Hippocampal formation (tissue), 2 donors: ENCODE measurements around the gene LILRB2.
"Not testable (repeated sequence)": the region's sequence is repeated elsewhere in the genome, so short reads cannot be mapped to it uniquely, and the experiment has no call there.

Experiments used
- DNase-seq, 2 donors: peaks; one replicate each; lab custom pipeline; 2025; lab: John Stamatoyannopoulos, UW

The LILRB2 gene

DNA sequence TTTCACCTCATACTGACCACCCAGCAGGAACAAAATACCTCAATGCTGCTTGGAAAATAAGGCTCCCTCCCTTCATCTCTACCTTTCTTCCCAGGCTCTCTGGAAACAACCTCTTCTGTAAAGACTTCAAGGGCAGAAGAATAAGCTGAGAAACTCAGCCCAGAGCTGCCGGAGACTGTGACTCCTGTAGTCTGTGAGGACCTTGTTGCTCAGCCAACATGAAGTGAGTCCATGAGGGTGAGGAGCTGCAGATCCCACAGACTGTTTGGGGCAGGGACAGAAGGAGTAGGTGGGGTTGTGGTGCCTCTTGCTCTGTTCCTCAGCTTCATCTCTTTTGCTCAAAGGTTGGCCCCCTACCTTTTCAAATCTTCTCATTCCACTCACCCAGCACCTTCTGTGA, 24.2 kb upstream of the LILRB2 start:
- no peak for DNase-seq

DNA sequence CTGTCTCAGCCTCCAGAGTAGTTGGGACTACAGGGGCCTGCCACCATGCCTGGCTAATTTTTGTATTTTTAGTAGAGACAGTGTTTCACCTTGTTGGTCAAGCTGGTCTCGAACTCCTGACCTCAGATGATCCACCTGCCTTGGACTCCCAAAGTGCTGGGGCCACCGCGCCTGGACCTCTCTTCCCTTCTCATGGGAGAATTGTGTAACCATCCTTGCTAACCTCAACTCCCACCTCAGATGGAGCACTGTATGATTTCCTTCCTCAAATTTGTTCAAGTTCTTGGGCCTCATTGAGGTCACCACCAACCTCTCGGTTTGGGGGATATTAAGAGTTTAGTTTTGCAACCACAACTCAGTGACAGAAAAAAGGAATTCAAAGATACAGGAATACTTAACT, 21.3 kb upstream of the LILRB2 start:
- DNase-seq, result no peak

DNA sequence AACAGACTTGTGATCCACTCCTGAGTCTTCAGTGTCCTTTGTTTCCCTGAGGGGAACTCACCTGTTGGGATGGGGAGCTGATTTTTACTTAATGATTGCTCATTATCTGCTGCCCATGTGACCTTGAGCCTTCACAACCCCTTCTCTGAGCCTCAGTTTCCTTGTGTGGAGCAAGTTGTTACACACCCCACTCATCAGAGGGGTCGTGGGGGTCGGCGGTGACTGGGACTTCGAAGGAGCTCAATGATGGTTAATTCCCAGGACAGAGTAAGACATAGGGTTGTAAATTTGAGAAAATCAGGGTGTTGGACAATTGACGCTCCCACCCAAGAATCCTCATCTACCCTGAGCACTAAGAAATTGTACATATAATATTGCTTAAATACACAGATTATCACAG, 18.6 kb upstream of the LILRB2 start:
- DNase-seq, result no peak

DNA sequence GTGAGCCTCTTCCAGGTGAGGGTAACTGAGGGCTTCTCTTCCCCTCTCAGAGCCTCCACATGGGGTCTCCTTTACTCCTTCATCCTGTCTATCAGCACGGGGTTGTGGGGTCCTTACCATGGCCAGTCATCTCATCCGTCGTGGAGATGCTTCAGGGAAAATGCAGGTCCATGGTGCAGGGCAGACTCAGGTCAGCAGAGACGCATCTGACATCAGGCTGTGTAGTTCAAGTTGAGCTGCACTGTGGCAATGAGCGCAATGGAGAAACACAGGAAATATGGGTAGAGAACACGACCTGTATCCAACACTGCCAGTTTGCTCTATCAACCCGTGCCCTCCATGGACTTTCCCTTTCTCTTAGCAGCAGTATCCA, 18.2 kb upstream of the LILRB2 start:
- no peak for DNase-seq

DNA sequence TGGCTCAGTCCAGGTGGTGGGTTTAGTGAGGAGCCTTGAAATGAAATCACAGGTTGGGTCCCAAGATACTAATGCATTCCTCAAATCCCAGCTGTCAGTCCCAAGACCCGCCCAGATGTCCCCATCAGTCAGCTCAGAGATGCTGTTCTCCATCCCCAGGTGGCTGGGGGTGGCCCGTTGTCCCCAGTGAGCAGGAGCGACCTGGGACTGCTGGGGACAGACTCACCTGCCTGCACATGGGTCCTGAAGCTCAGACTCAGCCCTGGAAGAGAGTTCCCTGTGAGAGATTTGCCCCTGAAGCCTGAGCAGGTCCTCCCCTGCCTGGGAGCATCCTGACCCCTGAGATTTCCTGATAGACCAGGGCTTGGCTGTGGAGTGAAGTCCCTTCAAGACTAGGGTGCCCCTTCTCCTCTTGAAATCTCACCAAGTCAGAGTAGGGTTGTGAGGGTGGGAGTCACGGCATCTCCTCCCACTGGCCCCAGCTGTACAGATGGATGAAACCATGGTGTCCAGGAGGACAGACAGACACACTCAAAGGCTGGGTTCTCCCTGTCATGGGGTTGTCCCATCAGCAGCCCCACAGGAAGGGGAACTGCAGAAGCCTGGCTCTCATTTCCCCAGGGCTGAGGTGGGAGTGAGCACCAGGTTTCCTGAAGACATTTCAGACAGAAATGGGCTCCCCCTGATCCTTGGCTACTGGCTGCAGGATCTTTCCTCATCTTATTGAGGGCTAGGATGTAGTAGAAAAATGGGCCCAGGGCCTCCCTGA, 17.6 kb upstream of the LILRB2 start:
- no peak for DNase-seq

DNA sequence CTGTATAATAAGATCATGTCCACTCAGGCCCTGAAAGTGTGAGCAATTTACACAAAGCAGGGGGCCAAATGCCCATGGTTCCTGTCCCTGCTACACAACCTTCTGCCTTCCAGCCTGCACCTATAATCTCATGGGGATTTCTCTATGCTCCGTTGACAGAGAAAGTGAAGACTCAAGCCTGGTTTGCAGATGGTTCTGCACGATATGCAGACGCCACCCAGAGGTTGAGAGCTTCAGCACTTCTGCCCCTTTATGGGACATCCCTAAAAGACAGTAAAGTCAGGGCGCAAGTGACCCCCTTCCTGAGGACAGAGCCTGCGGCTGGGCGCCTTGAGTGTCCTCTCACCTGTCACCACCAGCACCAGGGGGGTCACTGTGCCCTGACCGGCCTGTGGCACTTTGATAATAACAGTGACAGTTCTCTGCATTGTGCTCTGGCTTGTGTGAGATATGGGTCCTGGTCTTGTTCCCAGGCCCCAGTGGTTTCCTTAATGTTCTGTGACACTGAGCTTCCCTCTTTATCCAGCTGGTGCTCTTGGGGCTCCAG, 16.9 kb upstream of the LILRB2 start:
- DNase-seq, result no peak

DNA sequence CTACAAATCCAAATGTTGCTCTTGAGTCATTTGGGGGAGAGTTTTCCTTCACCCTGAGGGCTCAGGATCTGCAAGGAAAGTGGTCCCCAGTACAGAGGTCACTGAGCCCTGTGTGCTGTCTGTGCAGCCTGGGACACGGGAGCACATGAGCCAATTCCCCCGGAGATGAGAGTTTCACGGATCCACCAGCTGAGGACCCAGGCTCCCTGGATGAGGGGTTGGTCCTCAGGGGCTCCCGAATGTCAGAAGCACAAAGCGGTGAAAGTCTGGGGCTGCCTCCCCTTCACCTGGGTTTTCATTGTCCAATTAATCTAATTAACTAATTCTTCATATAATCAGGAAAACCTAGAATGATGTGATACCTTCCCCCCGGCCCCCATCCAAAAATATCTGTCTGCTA, 13.6 kb upstream of the LILRB2 start:
- no peak for DNase-seq

DNA sequence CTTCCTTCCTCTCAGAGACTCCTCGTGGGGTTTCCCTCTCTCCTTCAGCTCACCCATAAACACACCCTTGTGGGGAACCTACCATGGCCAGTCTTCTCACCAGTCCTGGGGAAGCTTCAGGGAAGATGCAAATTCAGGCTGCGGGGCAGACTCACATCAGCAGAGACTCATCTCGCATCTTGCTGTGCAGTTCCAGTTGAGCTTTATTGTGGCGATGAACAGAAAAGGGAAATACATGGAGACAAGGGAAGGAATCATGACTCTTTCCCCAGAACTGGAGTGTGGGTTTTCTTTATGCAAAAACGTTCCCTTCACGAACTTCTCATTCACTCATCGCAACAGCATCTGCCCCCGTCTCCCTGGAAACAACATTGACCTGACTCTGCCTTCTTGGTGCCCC, 8.2 kb upstream of the LILRB2 start:
- DNase-seq, result not testable (repeated sequence)

DNA sequence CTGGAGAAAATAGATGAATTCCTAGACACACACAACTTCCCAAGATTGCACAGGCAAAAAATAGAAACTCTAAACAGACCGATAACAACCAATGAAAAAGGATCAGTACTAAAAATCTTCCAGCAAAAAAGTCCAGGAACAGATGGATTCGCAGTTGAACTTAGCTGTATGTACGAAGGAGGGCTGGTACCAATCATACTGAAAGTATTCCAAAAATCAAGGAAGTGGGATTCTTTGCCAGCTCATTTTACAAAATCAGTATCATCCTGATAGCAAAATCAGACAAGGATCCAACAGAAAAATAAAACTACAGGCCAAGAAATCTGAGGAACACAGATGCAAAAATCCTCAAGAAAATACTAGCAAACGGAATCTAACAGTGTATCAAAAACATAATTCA, 6.5 kb upstream of the LILRB2 start:
- DNase-seq, result no peak

DNA sequence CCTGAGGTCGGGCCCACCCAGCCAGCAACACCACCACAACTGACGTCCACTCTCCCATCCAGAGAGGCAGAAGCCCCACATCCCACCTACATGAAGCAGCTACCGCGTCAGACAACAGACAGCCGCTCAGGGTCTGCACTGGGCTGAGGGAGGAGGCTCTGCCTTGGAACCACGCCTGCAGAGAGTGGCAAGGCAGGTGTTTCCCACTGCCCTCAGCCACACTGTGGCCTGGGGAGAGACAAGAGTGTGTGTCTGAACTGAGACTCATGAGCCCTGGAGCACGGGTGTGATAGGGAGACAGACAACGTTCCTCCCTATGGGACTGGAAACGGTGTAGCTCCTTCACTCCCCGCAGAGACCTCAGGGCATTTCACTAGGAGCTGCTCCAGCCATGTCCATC, 5.4 kb upstream of the LILRB2 start:
- not testable (repeated sequence) for DNase-seq

DNA sequence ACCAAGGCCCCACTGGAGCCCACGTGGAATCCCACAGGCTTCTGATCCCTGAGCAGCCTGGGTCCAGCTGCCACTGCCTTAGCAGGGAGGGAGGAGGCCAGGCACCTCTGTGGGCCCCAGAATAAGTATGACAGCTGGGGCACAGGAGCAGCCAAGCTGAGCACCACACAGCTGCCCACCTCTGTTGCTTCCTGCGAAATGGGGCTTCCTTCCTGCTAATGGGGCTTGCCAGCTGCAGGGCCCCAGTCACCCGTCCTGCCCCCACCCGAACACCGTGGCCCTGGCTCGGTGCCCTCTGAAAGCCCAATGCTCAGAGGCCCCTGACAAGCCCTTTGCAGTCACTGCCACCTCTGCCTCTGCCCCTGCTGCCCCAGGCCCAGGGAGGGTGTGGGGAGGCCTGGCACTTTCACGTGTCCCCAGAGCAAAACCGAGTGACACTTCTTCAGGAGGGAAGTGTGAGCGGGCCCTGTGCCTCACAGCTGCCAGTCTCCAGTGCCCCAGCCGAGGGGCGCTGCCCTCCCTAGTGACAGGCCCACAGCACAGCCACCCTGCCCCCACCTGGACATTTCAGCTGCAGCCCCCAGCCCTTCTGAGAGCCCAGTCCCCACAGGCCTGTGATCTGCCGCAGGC, 4.6 kb upstream of the LILRB2 start:
- not testable (repeated sequence) for DNase-seq

DNA sequence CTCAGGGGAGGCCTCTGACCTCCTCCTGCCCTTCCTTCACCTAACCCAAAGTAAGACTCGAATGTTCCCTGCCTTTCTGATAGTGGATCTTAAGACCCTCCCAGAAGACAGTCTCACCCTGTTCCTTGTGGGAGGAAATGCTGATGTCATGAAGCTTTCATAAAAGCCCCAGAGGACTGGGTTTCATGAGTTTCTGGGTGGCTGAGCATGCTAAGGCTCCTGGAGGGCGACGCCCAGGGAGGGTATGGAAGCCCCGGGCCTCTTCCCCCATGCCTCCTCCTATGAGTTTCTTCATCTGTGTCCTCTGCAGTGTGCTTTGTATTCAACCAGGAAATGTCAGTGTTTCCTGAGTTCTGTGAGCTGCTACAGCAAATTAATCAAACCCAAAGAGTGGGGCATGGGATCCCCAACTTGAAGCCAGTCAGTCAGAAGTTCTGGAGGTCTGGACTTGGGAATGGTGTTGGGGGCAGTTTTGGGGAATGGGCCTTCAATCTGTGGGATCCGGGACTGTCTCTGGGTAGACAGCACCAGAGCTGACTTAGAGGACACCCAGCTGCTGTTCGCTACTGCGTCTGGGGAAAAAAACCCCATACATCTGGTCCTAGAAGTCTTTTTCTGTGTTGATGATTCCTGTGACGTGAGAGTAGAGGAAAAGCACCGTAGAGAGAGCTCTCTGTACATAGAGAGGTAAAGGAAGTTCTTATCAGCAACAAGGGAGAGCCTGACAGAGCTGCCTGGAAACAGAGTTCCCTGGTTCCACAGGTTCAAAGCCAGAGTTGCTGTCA, 2.0 kb upstream of the LILRB2 start:
- no peak for DNase-seq

DNA sequence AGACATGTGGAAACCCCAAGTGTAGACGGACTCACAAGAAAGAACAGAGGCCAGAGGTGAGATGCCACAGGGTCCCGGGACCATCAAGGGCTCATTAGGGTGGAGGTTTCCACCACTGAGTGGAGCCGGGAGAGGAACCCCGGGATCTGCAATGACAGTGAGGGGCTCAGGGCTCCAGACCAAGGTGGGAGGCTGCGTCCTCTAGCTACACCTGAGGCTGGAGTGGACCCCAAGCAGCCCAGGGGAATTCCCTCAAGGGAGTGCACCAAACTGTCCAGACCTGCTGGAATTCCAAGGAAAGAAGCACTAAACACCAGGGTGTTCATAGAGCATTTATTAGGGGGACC, 792 bp upstream of the LILRB2 start:
- DNase-seq, result not testable (repeated sequence)

DNA sequence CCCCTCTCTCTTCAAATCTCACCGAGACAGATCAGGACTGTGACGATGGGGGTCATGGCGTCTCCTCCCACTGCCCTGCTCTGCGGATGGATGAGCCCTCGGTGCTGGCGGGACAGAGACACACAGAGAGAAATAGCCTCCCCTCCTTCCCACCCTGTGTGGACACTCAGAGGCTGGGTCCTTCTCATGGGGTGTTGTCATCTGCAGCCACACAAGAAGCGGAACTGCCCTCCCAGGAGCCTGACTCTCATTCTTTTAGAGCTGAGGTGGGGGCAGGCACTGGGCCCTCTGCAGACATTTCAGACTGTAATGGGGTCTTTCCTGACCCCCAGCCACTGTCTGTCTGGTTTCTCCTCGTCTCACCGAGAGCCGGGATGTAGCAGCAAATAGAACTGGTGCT, 469 bp downstream of the LILRB2 start:
- DNase-seq, result not testable (repeated sequence)

DNA sequence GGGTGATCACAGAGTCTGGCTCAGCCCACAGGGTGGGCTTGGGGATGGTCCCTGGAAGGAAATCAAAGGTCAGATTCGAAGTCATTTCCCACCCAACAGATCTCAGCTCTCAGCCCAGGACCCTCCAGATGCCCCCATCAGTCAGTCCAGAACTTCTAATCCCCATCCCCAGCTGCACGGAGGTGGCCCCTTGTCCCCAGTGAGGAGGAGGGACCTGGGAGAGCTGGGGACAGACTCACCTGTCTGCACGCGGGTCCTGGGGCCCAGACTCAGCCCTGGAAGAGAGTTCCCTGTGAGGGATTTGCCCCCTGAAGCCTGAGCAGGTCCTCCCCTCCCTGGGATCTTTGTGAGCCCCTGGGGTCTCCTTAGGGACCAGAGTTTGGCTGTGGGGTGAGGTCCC, 885 bp downstream of the LILRB2 start:
- DNase-seq, result not testable (repeated sequence)

DNA sequence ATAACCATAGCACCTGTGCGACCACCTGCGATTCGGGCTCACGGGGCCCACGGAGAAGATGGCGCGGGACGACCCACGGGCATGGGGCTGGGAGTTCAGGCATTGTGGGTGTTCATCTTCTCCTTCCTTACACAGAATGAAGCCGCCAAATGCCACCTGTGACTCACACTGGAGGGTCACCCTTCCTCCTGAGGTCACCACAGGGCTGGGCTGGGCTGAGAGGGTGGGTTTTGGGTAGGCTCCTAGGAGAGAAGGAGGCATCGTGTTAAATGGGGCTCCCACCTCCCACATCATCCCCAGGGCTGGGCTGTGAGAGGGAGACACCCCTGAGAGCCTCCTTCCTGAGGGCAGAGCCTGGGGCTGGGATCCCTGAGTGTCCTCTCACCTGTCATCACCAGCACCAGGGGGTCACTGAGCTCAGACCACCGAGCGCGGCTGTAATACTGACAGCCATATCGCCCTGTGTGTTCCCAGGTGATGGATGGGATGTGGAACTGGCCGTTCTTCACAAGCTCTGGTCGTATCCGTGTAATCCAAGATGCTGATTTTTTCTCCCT, 1.4 kb downstream of the LILRB2 start:
- DNase-seq, result no peak

DNA sequence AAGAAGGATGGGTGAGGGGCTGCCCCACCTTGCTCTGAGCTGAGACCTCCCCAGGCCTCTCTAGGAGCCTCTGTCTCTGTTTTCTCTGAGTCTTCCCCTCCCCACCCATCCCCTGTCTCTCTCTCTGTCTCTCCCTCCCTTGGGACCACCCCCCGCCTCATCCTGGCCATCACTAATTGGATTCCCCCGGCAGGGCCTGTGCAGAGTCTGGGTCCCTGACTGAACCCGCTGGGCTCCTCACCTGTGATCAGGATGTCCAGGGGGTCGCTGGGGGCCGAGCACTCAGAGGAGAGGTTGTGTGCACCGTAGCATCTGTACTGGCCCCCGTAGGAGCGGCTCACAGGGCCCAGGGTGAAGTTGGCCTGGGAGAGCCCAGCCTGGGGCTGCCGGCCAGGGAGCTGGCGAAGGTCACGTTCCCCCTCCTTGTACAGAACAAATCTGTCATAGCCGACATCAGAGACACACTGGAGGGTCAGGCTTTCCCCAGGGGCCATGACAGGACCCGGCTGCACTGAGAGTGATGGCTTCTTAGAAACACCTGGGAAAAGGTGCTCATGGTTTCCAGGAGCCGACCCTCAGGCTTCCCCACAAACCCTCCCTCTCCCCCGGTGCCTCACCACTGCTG, 2.2 kb downstream of the LILRB2 start:
- DNase-seq, result not testable (repeated sequence)

DNA sequence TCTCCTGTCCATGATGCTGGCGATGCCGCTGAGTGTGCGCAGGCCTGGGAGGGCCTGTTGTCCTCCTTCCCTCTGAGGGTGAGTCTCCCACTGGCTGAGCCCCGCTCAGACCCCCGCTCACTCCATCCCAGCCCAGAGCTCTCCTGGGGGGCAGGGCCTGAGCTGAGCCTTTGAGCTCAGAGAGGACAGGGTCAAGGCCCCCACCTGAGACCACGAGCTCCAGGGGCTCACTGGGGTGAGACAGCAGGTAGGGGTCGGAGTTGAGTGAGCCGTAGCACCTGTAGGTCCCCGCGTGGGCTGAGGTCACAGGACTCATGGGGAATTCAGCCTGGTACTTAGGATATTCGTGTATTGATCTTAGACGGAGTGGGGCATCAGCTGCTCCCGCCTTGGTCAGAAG, 2.9 kb downstream of the LILRB2 start:
- not testable (repeated sequence) for DNase-seq

DNA sequence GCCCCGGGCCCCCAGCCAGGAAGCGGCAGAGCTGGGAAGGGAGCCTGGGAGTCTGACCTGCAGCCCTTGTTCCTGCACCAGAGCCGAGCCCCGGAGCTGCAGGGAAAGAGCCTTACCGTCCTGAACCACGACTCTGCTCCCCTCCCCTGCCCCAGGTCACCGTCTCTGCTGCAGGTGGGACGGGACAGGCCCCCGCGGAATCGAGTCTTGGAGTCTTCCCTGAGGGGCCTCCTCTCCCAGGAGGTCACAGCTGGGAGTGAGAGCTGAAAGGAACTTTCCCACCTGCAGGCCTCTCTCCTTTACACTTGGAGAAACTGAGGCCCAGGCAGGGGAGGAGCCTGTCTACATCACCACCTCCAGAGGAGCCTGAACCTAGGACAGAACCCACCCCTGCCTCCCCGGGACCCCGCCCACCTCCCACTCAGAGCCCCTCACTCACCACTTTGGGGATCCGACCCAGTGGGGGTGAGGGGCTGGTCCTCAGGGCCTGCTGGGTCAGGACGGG, 3.7 kb downstream of the LILRB2 start:
- not testable (repeated sequence) for DNase-seq

DNA sequence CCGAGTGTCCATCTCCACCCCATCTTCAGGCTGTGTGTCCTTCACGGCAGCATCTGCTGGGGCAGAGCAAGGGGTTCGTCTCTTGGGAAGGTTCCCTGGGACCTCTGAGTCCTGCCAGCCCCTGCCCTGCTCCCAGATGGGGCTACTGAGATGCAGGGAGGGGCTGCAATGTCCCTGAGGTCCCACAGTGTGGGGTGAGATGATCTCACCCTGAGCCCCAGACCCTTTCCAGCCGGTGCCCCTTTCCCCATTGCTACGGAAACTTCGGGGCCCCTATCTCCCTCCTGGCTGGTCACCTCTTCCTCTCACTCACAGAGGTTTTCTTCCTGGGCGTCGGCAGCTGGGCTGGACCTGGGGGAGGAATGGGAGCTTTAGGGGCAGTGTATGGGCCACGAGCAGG, 5.0 kb downstream of the LILRB2 start:
- no peak for DNase-seq

DNA sequence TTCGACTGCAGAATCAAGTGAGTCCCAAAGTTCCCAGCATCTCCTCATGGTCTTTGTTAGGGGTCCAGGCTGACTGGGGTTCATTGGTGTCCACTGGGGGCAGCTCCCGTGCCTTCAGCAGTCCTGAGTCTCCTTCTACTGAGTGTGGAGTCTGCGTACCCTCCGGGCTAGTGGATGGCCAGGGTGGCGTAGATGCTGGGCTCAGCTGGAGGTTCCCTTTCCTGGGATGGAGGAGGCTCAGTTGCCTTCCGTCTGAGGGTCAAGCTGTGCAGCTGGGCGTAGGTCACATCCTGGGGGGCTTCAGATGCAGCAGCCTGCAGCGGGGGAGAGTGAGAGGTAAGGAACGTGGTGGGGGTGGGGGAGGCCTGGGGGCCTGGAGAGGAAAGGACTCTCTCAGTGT, 6.4 kb downstream of the LILRB2 start:
- DNase-seq, result not testable (repeated sequence)

DNA sequence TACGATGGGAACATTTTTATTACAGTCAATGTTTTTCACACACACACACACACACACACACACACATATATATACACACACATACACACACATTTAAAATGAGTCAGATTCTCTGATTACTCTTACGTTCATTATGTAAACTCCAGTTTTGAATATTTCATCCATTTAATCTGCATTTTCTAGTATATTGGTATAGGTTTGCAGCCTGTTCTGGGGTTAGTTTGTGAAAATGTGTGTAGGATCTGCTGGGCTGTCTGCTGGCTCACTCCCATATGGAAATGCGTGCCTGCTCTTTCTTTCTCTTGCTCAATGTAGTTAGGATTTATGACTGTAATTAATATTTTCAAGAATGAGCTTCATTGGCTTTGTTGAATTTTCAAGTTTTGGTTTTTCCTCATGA, 7.1 kb downstream of the LILRB2 start:
- DNase-seq, result no peak
